K562 (cell line): ENCODE data around the gene FILIP1L. TPM values are rescaled to one million over a fixed set of nuclear protein-coding genes. Genes with fewer than 3 reads are reported as not detected.

Experiments used
- ATAC-seq: fragments of 200-7000 bp; cut with Tn5 transposase; 3 replicates; pipeline ENCODE4 v1.9.1; 2020; ENCODE audit warnings: moderate library complexity
- BruUV-seq: library from RNA; stranded (reverse); fragments of 400-500 nt; replicated peaks from 2 replicates; lab custom pipeline; 2021; lab: Mats Ljungman, UMichigan
- CTCF ChIA-PET: fragments of 300-600 bp; formaldehyde crosslinking; extraction: SDS; loops from one replicate; lab custom pipeline; 2021; ENCODE audit warnings: low intra/inter-chr PET ratio; lab: Yijun Ruan, JAX
- POLR2A ChIA-PET: fragments of 300-600, 350-650 bp; sonication (Branson Sonifier 250); formaldehyde crosslinking; extraction: SDS; loops from one replicate; lab custom pipeline; 2021; ENCODE audit warnings: antibody characterized with exemption, inconsistent platforms; lab: Yijun Ruan, JAX
- DNase-seq, 4 experiments: peaks; one replicate each; pipeline versions ENCODE4 v3.0.0 to v3.0.0-alpha.2; 2011 to 2018; ENCODE audit warnings: low spot score in 3 of 4, mixed read lengths in 3 of 4; ENCODE audit errors: extremely low read depth in 1 of 4
- FAIRE-seq: peaks from 2 replicates; lab custom pipeline; 2011; peaks lifted over from hg19 to GRCh38; lab: Jason Lieb, UNC
- H2AFZ ChIP-seq: 2 replicates; pipeline ENCODE4 v1.6.0; 2011; ENCODE audit warnings: low read depth, low read length, control low read depth, inconsistent platforms
- H3K27ac ChIP-seq: fragments of 200-600 bp; 3 replicates; pipeline ENCODE4 v1.8.0; 2011; ENCODE audit warnings: low read depth, mild to moderate bottlenecking, control low read depth, inconsistent platforms, low read length, moderate library complexity, mixed read lengths; ENCODE audit errors: extremely low read depth
- H3K27me3 ChIP-seq, 2 experiments: fragments of 300-600 bp in 1 of 2; 2 replicates in 1 of 2; 3 replicates in 1 of 2; pipeline versions ENCODE4 v1.6.0 to v1.8.0; 2011; ENCODE audit warnings: inconsistent platforms in 2 of 2, low read length in 2 of 2, mild to moderate bottlenecking in 1 of 2, mixed read lengths in 1 of 2, moderate library complexity in 1 of 2; ENCODE audit not compliant: control insufficient read depth in 2 of 2, insufficient read depth in 2 of 2
- H3K36me3 ChIP-seq: fragments of 300-600 bp; 3 replicates; pipeline ENCODE4 v1.8.0; 2011; ENCODE audit warnings: mild to moderate bottlenecking, low read length, inconsistent platforms; ENCODE audit not compliant: control insufficient read depth, insufficient read depth
- H3K4me1 ChIP-seq, 2 experiments: fragments of 200-600 bp in 1 of 2; replicated peaks in 1 of 2; 2 replicates in 1 of 2; 3 replicates in 1 of 2; pipeline versions ENCODE4 v1.5.1 to v1.8.0; 2011; ENCODE audit warnings: inconsistent platforms in 2 of 2, low read length in 2 of 2, mild to moderate bottlenecking in 1 of 2, mixed read lengths in 1 of 2, moderate library complexity in 1 of 2; ENCODE audit not compliant: control insufficient read depth in 2 of 2, insufficient read depth in 2 of 2
- H3K4me2 ChIP-seq: 2 replicates; pipeline ENCODE4 v1.6.1; 2011; ENCODE audit warnings: low read length, control low read depth, inconsistent platforms, mixed read lengths; ENCODE audit not compliant: insufficient read depth
- H3K4me3 ChIP-seq: fragments of 200-600 bp; sonication (generic), shearing (Covaris generic); 2 replicates; pipeline ENCODE4 v1.5.1; 2016; ENCODE audit warnings: control low read depth, inconsistent platforms
- H3K79me2 ChIP-seq: fragments of 200-600 bp; 3 replicates; pipeline ENCODE4 v1.8.0; 2011; ENCODE audit warnings: low read length, inconsistent platforms; ENCODE audit not compliant: control insufficient read depth, insufficient read depth
- H3K9ac ChIP-seq, 2 experiments: 2 replicates each; pipeline versions ENCODE4 v1.6.0 to v1.6.1; 2011; ENCODE audit warnings: low read depth in 2 of 2, low read length in 2 of 2, control low read depth in 1 of 2, inconsistent platforms in 1 of 2, mild to moderate bottlenecking in 1 of 2, mixed read lengths in 1 of 2; ENCODE audit not compliant: insufficient read depth in 1 of 2
- H3K9me1 ChIP-seq: one replicate; pipeline ENCODE4 v1.6.0; 2011; ENCODE audit warnings: inconsistent platforms, mild to moderate bottlenecking, low read length, moderate library complexity; ENCODE audit not compliant: control insufficient read depth, insufficient read depth
- H3K9me3 ChIP-seq: replicated peaks from 2 replicates; pipeline ENCODE4 v1.5.1; 2011; ENCODE audit warnings: low read depth, low read length, inconsistent platforms; ENCODE audit not compliant: control insufficient read depth, insufficient read depth
- H4K20me1 ChIP-seq: replicated peaks from 2 replicates; pipeline ENCODE4 v1.6.1; 2011; ENCODE audit warnings: low read length, inconsistent platforms, mixed read lengths; ENCODE audit not compliant: control insufficient read depth, insufficient read depth
- PBX2 ChIP-seq, 2 experiments: IDR thresholded peaks in 1 of 2; conservative IDR thresholded peaks in 1 of 2; 2 replicates each; pipeline ENCODE4 v1.6.1; 2016; ENCODE audit warnings: low read depth in 2 of 2, mild to moderate bottlenecking in 1 of 2, missing compliant biosample characterization in 1 of 2, missing genetic modification characterization in 1 of 2, moderate library complexity in 1 of 2
- WGBS: fragments of 100-300 bp; shearing (Covaris generic); methylation state at CpG from one replicate; pipeline ENCODE4 v1.1.6; 2016; ENCODE audit warnings: low coverage, mixed read lengths; ENCODE audit not compliant: insufficient coverage; ENCODE audit errors: missing lambda C conversion rate; 5-methylcytosine and 5-hydroxymethylcytosine counted together
- in situ Hi-C: fragments of 300-500 bp; cut with MboI; formaldehyde crosslinking; loops from 4 replicates; pipeline ENCODE4 v1.15.0; 2018; ENCODE audit warnings: inconsistent platforms, mixed read lengths
- intact Hi-C: fragments of 100-400 bp; cut with micrococcal nuclease; formaldehyde crosslinking; loops from 2 replicates; pipeline ENCODE4 v1.14.2; 2022
- polyA plus RNA-seq, 8 experiments: library from polyadenylated mRNA; depleted of rRNA in 4 of 8; stranded (reverse) in 5 of 8; unstranded in 3 of 8; fragments of >200 nt; fragmentation: Nextera tagmentation in 2 of 8; fragmentation: Illumina TruSeq in 1 of 8; extraction: Ambion mirVana in 2 of 8; extraction: Trizol in 1 of 8; gene quantifications; 2 replicates each; pipeline versions ENCODE4 v1.2.1 to v1.2.3, GENCODE V29; 2011 to 2014; ENCODE audit warnings: inconsistent platforms in 1 of 8, missing spikeins in 1 of 8
- total RNA-seq, 7 experiments: library from RNA; depleted of rRNA in 6 of 7; stranded (reverse); fragments of >200 nt in 6 of 7; fragmentation: Illumina TruSeq in 2 of 7; extraction: Trizol in 2 of 7; gene quantifications; 2 replicates each; pipeline versions ENCODE4 v1.2.1 to v1.2.3, GENCODE V29; 2011 to 2021; ENCODE audit warnings: low replicate concordance in 1 of 7

Gene FILIP1L
- total and polyA plus RNA-seq, 9 of the 15 experiments (the other 6 are each of a cell fraction or from before 2014, with no cell fraction given): 0.50 to 2.1 (median 1.1) TPM

- WGBS: 65% methylated on average over 3 of the region's 3 CpGs
- Histone ChIP-seq H3K27me3 (no peaks in the 10 kb centered on the region), H3K4me3 (no peak overlapping the region), H2AFZ (no peak overlapping the region), H3K9ac (no peak overlapping the region), H4K20me1 (0 out of 2 replicates have a peak, but pooled peaks cover 6% of the 10 kb centered on the region), H3K36me3 (no peaks in the 10 kb centered on the region), H3K4me2 (no peak overlapping the region), H3K4me1 (no peaks in the 10 kb centered on the region), H3K79me2 (peaks cover 63% of the 10 kb centered on the region), H3K27ac (no peak overlapping the region), H3K9me3 (no peaks in the 10 kb centered on the region), H3K9me1 (no peaks in the 10 kb centered on the region)
- FAIRE-seq: no peak
- POLR2A ChIA-PET: no interaction called here
- no peak for ATAC-seq
- in situ Hi-C loops (loop anchor here (25.0 kb wide), 2 partner anchors 226 to 776 kb away; partner anchors contain the start of gene ADGRG7), intact Hi-C loops (no loop called here)
- DNase-seq: no peak
- CTCF ChIA-PET: no interaction called here
- no TSS peak for BruUV-seq
- TF ChIP-seq PBX2 (CRISPR knock-in tag; IDR thresholded peaks at IDR 0.05; ENCODE audit: low read depth): no peak
- no peak for TF ChIP-seq PBX2 (tag; conservative IDR thresholded peaks at IDR 0.05; ENCODE audit: low read depth)
- TF ChIP-seq, all 486 proteins: peak for 0
Observed at GRCh38 chr3:99836681-99837080, 277.6 kb downstream of the FILIP1L start.
